Neural cell (in vitro differentiated cells): ENCODE data around the gene CCNL2. TPM values are rescaled to one million over a fixed set of nuclear protein-coding genes. Genes with fewer than 3 reads are reported as not detected.

ENCODE experiments used
- H2AFZ ChIP-seq: fragments of 200-600, 300-800 bp; sonication (generic), shearing (Covaris generic); 2 replicates; pipeline ENCODE4 v1.6.0; 2014; ENCODE audit warnings: low read depth, mild to moderate bottlenecking, antibody characterized with exemption, low read length, moderate library complexity
- H3F3A ChIP-seq: fragments of 200-600 bp; shearing (Covaris generic); 2 replicates; pipeline ENCODE4 v1.6.1; 2016; ENCODE audit warnings: mild to moderate bottlenecking, moderate library complexity, mixed read lengths, antibody characterized with exemption, low read length; ENCODE audit not compliant: insufficient read depth, poor library complexity, severe bottlenecking
- H3K27ac ChIP-seq: fragments of 200-600, 300-800 bp; sonication (generic), shearing (Covaris generic); 2 replicates; pipeline ENCODE4 v1.5.1; 2014; ENCODE audit warnings: mild to moderate bottlenecking, low read length, moderate library complexity
- H3K27me3 ChIP-seq: fragments of 300-800, 200-600 bp; sonication (generic), shearing (Covaris generic); 2 replicates; pipeline ENCODE4 v1.6.0; 2014; ENCODE audit warnings: mild to moderate bottlenecking, low read depth, low read length, moderate library complexity; ENCODE audit not compliant: insufficient read depth
- H3K36me3 ChIP-seq: fragments of 300-800, 200-600 bp; sonication (generic), shearing (Covaris generic); 2 replicates; pipeline ENCODE4 v1.5.1; 2014; ENCODE audit warnings: mild to moderate bottlenecking, antibody characterized with exemption, low read length, moderate library complexity; ENCODE audit not compliant: insufficient read depth
- H3K4me2 ChIP-seq: fragments of 300-800, 200-600 bp; sonication (generic), shearing (Covaris generic); 2 replicates; pipeline ENCODE4 v1.6.0; 2014; ENCODE audit warnings: mild to moderate bottlenecking, low read length
- H3K4me3 ChIP-seq: fragments of 300-800, 200-600 bp; sonication (generic), shearing (Covaris generic); 2 replicates; pipeline ENCODE4 v1.5.1; 2014; ENCODE audit warnings: mild to moderate bottlenecking, low read length, moderate library complexity
- H3K79me2 ChIP-seq: fragments of 200-600 bp; shearing (Covaris generic); replicated peaks from 2 replicates; pipeline ENCODE4 v1.6.0; 2014; ENCODE audit warnings: mild to moderate bottlenecking, low read length, moderate library complexity; ENCODE audit not compliant: insufficient read depth
- H3K9ac ChIP-seq: fragments of 300-800, 200-600 bp; sonication (generic), shearing (Covaris generic); 2 replicates; pipeline ENCODE4 v1.6.1; 2016; ENCODE audit warnings: mild to moderate bottlenecking, low read length, mixed read lengths
- H3K9me2 ChIP-seq: fragments of 200-600 bp; shearing (Covaris generic); 2 replicates; pipeline ENCODE4 v1.6.1; 2016; ENCODE audit warnings: mild to moderate bottlenecking, low read length, mixed read lengths; ENCODE audit not compliant: insufficient read depth
- H3K9me3 ChIP-seq: fragments of 200-600, 300-800 bp; sonication (generic), shearing (Covaris generic); 2 replicates; pipeline ENCODE4 v1.6.1; 2016; ENCODE audit warnings: mild to moderate bottlenecking, mixed run types, low read length, moderate library complexity, mixed read lengths
- H4K20me1 ChIP-seq: fragments of 200-600 bp; shearing (Covaris generic); 2 replicates; pipeline ENCODE4 v1.6.1; 2016; ENCODE audit warnings: mild to moderate bottlenecking, mixed run types; ENCODE audit not compliant: insufficient read depth
- EP300 ChIP-seq: fragments of 450-650 bp; conservative IDR thresholded peaks from 2 replicates; pipeline ENCODE4 v1.6.1; 2014; ENCODE audit warnings: antibody characterized with exemption, mild to moderate bottlenecking, moderate library complexity; ENCODE audit not compliant: poor library complexity, severe bottlenecking
- EZH2 ChIP-seq: fragments of 200-600, 300-800 bp; shearing (Covaris generic), sonication (generic); IDR thresholded peaks from 2 replicates; pipeline ENCODE4 v1.6.1; 2014; ENCODE audit warnings: antibody characterized with exemption, low read length, borderline replicate concordance, mild to moderate bottlenecking; ENCODE audit not compliant: insufficient read depth, poor library complexity, severe bottlenecking
- MXI1 ChIP-seq: fragments of 450-650 bp; conservative IDR thresholded peaks from 2 replicates; pipeline ENCODE4 v1.6.1; 2014; ENCODE audit warnings: antibody characterized with exemption, mild to moderate bottlenecking; ENCODE audit not compliant: poor library complexity, severe bottlenecking
- POLR2AphosphoS5 ChIP-seq: IDR thresholded peaks from 2 replicates; pipeline ENCODE4 v1.6.1; 2012
- RAD21 ChIP-seq: fragments of 450-650 bp; conservative IDR thresholded peaks from 2 replicates; pipeline ENCODE4 v1.6.1; 2014; ENCODE audit warnings: antibody characterized with exemption, mild to moderate bottlenecking, moderate library complexity
- SMC3 ChIP-seq: fragments of 450-650 bp; conservative IDR thresholded peaks from 2 replicates; pipeline ENCODE4 v1.6.1; 2014; ENCODE audit warnings: antibody characterized with exemption, mild to moderate bottlenecking, moderate library complexity; ENCODE audit not compliant: poor library complexity
- TAF1 ChIP-seq: IDR thresholded peaks from 2 replicates; pipeline ENCODE4 v1.6.1; 2012; ENCODE audit warnings: low read depth
- polyA plus RNA-seq: library from polyadenylated mRNA; depleted of rRNA; stranded (reverse); fragments of >200 nt; gene quantifications from 2 replicates; pipeline ENCODE4 v1.2.3, GENCODE V29; 2014
- TF ChIP-seq, protein P1 (sequence below): fragments of 450-650 bp; IDR thresholded peaks from 2 replicates; pipeline ENCODE4 v1.5.1; 2014; ENCODE audit warnings: antibody characterized with exemption, mild to moderate bottlenecking, moderate library complexity; ENCODE audit not compliant: poor library complexity, severe bottlenecking
- TF ChIP-seq, protein P2 (sequence below): IDR thresholded peaks from 2 replicates; pipeline ENCODE4 v1.6.1; 2012; ENCODE audit warnings: borderline replicate concordance

The CCNL2 gene
- polyA plus RNA-seq, 1 donor from 2014 or later: 696 TPM

DNA sequence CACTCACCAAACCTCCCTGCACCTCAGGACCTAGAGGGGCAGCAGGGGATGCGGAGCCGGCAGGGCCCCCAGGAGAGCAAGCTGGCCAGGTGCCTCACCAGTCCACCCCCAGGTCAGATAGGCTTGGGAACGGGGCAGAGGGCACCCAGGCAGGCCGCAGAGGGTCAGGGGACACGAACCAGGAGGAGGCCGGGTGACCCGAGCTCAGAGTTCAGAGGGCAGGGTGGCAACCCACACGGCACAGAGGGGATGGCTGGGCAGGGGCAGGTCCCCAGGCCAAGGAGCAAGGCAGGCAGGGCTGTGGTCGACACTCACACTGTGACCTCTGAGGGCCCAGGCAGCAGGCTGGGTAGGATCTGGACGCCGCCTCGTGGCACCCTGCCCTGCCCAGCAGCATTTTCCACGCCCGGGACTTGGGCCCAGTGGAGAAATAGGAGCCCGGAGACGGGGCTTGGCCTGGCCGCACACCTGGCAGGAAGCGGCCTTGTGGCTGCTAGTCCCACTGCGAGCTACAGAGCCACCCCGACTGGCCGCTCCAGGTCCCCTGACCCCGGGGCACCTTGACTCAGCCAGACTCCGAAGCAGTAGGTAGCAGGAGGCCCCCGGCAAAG, 55.2 kb downstream of the CCNL2 start:
- TF ChIP-seq RAD21: no peak
- TF ChIP-seq, protein P1, sequence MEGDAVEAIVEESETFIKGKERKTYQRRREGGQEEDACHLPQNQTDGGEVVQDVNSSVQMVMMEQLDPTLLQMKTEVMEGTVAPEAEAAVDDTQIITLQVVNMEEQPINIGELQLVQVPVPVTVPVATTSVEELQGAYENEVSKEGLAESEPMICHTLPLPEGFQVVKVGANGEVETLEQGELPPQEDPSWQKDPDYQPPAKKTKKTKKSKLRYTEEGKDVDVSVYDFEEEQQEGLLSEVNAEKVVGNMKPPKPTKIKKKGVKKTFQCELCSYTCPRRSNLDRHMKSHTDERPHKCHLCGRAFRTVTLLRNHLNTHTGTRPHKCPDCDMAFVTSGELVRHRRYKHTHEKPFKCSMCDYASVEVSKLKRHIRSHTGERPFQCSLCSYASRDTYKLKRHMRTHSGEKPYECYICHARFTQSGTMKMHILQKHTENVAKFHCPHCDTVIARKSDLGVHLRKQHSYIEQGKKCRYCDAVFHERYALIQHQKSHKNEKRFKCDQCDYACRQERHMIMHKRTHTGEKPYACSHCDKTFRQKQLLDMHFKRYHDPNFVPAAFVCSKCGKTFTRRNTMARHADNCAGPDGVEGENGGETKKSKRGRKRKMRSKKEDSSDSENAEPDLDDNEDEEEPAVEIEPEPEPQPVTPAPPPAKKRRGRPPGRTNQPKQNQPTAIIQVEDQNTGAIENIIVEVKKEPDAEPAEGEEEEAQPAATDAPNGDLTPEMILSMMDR: no peak
- no peak for TF ChIP-seq POLR2AphosphoS5
- TF ChIP-seq MXI1: no peak
- TF ChIP-seq EZH2: no peak
- TF ChIP-seq EP300: no peak
- TF ChIP-seq TAF1: no peak
- TF ChIP-seq, protein P2, sequence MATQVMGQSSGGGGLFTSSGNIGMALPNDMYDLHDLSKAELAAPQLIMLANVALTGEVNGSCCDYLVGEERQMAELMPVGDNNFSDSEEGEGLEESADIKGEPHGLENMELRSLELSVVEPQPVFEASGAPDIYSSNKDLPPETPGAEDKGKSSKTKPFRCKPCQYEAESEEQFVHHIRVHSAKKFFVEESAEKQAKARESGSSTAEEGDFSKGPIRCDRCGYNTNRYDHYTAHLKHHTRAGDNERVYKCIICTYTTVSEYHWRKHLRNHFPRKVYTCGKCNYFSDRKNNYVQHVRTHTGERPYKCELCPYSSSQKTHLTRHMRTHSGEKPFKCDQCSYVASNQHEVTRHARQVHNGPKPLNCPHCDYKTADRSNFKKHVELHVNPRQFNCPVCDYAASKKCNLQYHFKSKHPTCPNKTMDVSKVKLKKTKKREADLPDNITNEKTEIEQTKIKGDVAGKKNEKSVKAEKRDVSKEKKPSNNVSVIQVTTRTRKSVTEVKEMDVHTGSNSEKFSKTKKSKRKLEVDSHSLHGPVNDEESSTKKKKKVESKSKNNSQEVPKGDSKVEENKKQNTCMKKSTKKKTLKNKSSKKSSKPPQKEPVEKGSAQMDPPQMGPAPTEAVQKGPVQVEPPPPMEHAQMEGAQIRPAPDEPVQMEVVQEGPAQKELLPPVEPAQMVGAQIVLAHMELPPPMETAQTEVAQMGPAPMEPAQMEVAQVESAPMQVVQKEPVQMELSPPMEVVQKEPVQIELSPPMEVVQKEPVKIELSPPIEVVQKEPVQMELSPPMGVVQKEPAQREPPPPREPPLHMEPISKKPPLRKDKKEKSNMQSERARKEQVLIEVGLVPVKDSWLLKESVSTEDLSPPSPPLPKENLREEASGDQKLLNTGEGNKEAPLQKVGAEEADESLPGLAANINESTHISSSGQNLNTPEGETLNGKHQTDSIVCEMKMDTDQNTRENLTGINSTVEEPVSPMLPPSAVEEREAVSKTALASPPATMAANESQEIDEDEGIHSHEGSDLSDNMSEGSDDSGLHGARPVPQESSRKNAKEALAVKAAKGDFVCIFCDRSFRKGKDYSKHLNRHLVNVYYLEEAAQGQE: no peak
- TF ChIP-seq SMC3: no peak
- H3F3A ChIP-seq: no peaks in the 10 kb centered on the region
- no peak overlapping the region for H3K27ac ChIP-seq
- H3K4me2 ChIP-seq: no peak overlapping the region
- no peak overlapping the region for H2AFZ ChIP-seq
- H3K27me3 ChIP-seq: no peaks in the 10 kb centered on the region
- H3K9me2 ChIP-seq: no peaks in the 10 kb centered on the region
- no peaks in the 10 kb centered on the region for H3K9me3 ChIP-seq
- no peak overlapping the region for H3K9ac ChIP-seq
- H4K20me1 ChIP-seq: peaks cover 13% of the 10 kb centered on the region
- H3K36me3 ChIP-seq: no peaks in the 10 kb centered on the region
- H3K79me2 ChIP-seq: peaks cover 12% of the 10 kb centered on the region
- no peak overlapping the region for H3K4me3 ChIP-seq

DNA sequence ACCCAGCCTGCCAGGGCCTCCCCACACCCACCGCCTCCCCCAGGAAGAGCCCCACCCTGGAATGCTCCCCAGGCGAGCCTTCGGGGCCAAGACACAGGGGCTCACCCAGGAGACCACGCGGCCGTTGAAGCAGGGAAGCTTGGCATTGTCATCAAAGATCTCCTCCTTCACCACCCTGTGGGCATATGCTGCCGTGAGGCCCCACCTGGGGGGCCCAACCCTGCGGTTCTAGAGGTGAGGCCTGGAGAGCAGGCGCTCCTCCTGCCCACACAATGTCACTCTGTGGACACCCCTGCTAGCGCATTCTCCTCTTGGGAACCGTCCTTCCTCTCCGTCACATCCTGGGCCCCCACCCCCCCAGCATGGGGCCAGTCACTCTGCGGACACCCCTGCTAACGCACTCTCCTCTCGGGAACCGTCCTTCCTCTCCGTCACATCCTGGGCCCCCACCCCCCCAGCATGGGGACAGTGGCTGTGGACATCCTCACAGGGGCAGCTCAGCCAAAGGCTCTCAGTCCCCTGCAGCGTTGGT, 56.5 kb downstream of the CCNL2 start:
- Histone ChIP-seq H2AFZ (no peak overlapping the region), H3K9ac (no peak overlapping the region), H3K9me3 (no peaks in the 10 kb centered on the region), H3K36me3 (no peaks in the 10 kb centered on the region), H3K9me2 (no peaks in the 10 kb centered on the region), H3K4me3 (no peak overlapping the region), H3F3A (no peaks in the 10 kb centered on the region), H3K27me3 (no peaks in the 10 kb centered on the region), H4K20me1 (peaks cover 9% of the 10 kb centered on the region), H3K4me2 (no peak overlapping the region), H3K27ac (no peak overlapping the region), H3K79me2 (peaks cover 5% of the 10 kb centered on the region)
- TF ChIP-seq EP300: no peak
